Measurements from ENCODE around the gene SEC14L6.

GRCh38 chr22:30575859-30576258, 29.3 kb upstream of the SEC14L6 start:
- TF ChIP-seq, protein P1, sequence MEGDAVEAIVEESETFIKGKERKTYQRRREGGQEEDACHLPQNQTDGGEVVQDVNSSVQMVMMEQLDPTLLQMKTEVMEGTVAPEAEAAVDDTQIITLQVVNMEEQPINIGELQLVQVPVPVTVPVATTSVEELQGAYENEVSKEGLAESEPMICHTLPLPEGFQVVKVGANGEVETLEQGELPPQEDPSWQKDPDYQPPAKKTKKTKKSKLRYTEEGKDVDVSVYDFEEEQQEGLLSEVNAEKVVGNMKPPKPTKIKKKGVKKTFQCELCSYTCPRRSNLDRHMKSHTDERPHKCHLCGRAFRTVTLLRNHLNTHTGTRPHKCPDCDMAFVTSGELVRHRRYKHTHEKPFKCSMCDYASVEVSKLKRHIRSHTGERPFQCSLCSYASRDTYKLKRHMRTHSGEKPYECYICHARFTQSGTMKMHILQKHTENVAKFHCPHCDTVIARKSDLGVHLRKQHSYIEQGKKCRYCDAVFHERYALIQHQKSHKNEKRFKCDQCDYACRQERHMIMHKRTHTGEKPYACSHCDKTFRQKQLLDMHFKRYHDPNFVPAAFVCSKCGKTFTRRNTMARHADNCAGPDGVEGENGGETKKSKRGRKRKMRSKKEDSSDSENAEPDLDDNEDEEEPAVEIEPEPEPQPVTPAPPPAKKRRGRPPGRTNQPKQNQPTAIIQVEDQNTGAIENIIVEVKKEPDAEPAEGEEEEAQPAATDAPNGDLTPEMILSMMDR (IDR thresholded peaks at IDR 0.05 in 4 of 5, conservative IDR thresholded peaks at IDR 0.05 in 1 of 5): no peak
- TF ChIP-seq POLR2A (IDR thresholded peaks at IDR 0.05): no peak
